ENCODE data around the gene ZSCAN12. TPM values are rescaled to one million over a fixed set of nuclear protein-coding genes. Genes with fewer than 3 reads are reported as not detected.

ZSCAN12 gene
- total and polyA plus RNA-seq, 2 of the 13 experiments (the other 11 are each of a cell fraction or from before 2014, with no cell fraction given), result 2.8 to 8.9 TPM

GRCh38 chr6:28335564-28336283 is 63.8 kb downstream of the ZSCAN12 start, which contains the start of gene ZSCAN31 (continued):
- TF ChIP-seq AHDC1 (CRISPR knock-in tag; IDR thresholded peaks at IDR 0.05; ENCODE audit: borderline replicate concordance) (no peak), GATAD1 (CRISPR knock-in tag; IDR thresholded peaks at IDR 0.05) (peak; percentile 81), PITX1 (CRISPR knock-in tag; IDR thresholded peaks at IDR 0.05) (peak; percentile 58; the same call in 1 of the 2 replicates), PBX2 (CRISPR knock-in tag; IDR thresholded peaks at IDR 0.05) (no peak), ZMYM2 (CRISPR knock-in tag; IDR thresholded peaks at IDR 0.05) (no peak), ZNF724P (CRISPR knock-in tag; IDR thresholded peaks at IDR 0.05; ENCODE audit: borderline replicate concordance) (peak; percentile 28; the same call in 1 of the 2 replicates), CBFB (CRISPR knock-in tag; IDR thresholded peaks at IDR 0.05) (peak; percentile 75), ISX (CRISPR knock-in tag; conservative IDR thresholded peaks at IDR 0.05) (no peak), ZNF780A (CRISPR knock-in tag; IDR thresholded peaks at IDR 0.05) (no peak), NKX3-1 (CRISPR knock-in tag; IDR thresholded peaks at IDR 0.05) (peak; percentile 92), ZBTB14 (CRISPR knock-in tag; IDR thresholded peaks at IDR 0.05) (no peak), ZNF260 (CRISPR knock-in tag; IDR thresholded peaks at IDR 0.05; ENCODE audit: borderline replicate concordance, low read depth) (no peak), ZNF430 (CRISPR knock-in tag; IDR thresholded peaks at IDR 0.05) (peak; percentile 81), MEIS2 (CRISPR knock-in tag; IDR thresholded peaks at IDR 0.05) (peak; percentile 84; the same call in 1 of the 2 replicates), NFKB2 (CRISPR knock-in tag; IDR thresholded peaks at IDR 0.05; ENCODE audit: borderline replicate concordance) (peak; percentile 86; the same call in 1 of the 2 replicates), E2F1 (CRISPR knock-in tag; IDR thresholded peaks at IDR 0.05) (peak; percentile 64)
- TF ChIP-seq, protein P1, sequence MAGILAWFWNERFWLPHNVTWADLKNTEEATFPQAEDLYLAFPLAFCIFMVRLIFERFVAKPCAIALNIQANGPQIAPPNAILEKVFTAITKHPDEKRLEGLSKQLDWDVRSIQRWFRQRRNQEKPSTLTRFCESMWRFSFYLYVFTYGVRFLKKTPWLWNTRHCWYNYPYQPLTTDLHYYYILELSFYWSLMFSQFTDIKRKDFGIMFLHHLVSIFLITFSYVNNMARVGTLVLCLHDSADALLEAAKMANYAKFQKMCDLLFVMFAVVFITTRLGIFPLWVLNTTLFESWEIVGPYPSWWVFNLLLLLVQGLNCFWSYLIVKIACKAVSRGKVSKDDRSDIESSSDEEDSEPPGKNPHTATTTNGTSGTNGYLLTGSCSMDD (CRISPR knock-in tag; IDR thresholded peaks at IDR 0.05), result no peak

All from HepG2 (cell line).